ENCODE data around the gene KREMEN2. TPM values are rescaled to one million over a fixed set of nuclear protein-coding genes. Genes with fewer than 3 reads are reported as not detected.

Gene KREMEN2
- total and polyA plus RNA-seq, 2 of the 13 experiments (the other 11 are each of a cell fraction or from before 2014, with no cell fraction given): 0.48 to 1.2 TPM

DNA sequence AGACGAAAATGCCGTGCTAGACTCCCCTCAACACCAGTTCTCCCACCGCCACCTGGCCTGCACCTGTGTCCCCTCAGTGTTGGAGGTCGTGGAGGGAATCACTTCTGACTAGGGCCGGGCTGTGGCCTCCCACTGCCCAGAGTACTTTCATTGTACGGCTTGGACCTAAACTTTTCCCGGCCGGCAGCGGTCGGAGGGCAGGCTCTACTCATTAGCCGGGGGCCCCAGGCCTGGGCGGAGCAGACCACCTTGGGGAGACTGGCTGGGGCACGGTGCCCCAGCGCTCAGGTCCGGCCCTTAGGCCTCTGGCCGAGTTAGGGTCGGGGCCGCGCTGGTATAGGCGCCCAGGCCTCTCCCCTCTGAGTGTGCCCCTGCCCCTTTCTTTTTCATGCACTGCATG, 53.3 kb downstream of the KREMEN2 start (continued):
- TF ChIP-seq, protein P1, sequence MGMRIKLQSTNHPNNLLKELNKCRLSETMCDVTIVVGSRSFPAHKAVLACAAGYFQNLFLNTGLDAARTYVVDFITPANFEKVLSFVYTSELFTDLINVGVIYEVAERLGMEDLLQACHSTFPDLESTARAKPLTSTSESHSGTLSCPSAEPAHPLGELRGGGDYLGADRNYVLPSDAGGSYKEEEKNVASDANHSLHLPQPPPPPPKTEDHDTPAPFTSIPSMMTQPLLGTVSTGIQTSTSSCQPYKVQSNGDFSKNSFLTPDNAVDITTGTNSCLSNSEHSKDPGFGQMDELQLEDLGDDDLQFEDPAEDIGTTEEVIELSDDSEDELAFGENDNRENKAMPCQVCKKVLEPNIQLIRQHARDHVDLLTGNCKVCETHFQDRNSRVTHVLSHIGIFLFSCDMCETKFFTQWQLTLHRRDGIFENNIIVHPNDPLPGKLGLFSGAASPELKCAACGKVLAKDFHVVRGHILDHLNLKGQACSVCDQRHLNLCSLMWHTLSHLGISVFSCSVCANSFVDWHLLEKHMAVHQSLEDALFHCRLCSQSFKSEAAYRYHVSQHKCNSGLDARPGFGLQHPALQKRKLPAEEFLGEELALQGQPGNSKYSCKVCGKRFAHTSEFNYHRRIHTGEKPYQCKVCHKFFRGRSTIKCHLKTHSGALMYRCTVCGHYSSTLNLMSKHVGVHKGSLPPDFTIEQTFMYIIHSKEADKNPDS (CRISPR knock-in tag; IDR thresholded peaks at IDR 0.05): no peak
- TF ChIP-seq ZNF703 (CRISPR knock-in tag; IDR thresholded peaks at IDR 0.05; ENCODE audit: borderline replicate concordance): no peak
- TF ChIP-seq CCAR2 (optimal IDR thresholded peaks at IDR 0.05; ENCODE audit: low read depth, low read length): no peak
- TF ChIP-seq SOX6 (IDR thresholded peaks at IDR 0.05): no peak
- TF ChIP-seq SOX6 (CRISPR knock-in tag; IDR thresholded peaks at IDR 0.05): peak; percentile 3; the same call in 1 of the 2 replicates
- TF ChIP-seq, protein P2, sequence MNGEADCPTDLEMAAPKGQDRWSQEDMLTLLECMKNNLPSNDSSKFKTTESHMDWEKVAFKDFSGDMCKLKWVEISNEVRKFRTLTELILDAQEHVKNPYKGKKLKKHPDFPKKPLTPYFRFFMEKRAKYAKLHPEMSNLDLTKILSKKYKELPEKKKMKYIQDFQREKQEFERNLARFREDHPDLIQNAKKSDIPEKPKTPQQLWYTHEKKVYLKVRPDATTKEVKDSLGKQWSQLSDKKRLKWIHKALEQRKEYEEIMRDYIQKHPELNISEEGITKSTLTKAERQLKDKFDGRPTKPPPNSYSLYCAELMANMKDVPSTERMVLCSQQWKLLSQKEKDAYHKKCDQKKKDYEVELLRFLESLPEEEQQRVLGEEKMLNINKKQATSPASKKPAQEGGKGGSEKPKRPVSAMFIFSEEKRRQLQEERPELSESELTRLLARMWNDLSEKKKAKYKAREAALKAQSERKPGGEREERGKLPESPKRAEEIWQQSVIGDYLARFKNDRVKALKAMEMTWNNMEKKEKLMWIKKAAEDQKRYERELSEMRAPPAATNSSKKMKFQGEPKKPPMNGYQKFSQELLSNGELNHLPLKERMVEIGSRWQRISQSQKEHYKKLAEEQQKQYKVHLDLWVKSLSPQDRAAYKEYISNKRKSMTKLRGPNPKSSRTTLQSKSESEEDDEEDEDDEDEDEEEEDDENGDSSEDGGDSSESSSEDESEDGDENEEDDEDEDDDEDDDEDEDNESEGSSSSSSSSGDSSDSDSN (CRISPR knock-in tag; IDR thresholded peaks at IDR 0.05): peak; percentile 27; the same call in 1 of the 2 replicates
- TF ChIP-seq REPIN1 (CRISPR knock-in tag; IDR thresholded peaks at IDR 0.05; ENCODE audit: borderline replicate concordance, low read depth): no peak

Small RNAs within 50 kb of the gene (small RNA-seq; reads per million reads assigned to genes)
- gene LINC00514 (ENCODE audit: insufficient read depth in 2 of 3, insufficient read length in 3 of 3, low read depth in 2 of 3, low replicate concordance in 1 of 3): 0 reads per million in 3 experiments

Other genes starting within 250 kb of the KREMEN2 start
- gene PRSS27, start 244.1 kb upstream of the KREMEN2 start, total RNA-seq (2016; rRNA removed; fragmentation: Illumina TruSeq; extraction: Trizol): 0.20 TPM in 1 of 2 replicates, not detected in the other
- gene PRSS27, start 244.1 kb upstream of the KREMEN2 start, polyA plus RNA-seq (2011; rRNA removed): 0.73 and 1.2 TPM in 2 replicates
- 50.4 and 80.6 TPM in 2 replicates for gene SRRM2, start 211.6 kb upstream of the KREMEN2 start, total RNA-seq (2016; rRNA removed; fragmentation: Illumina TruSeq; extraction: Trizol)
- gene SRRM2, start 211.6 kb upstream of the KREMEN2 start, polyA plus RNA-seq (2011; rRNA removed): 112 and 125 TPM in 2 replicates
- gene ELOB, start 187.0 kb upstream of the KREMEN2 start, total RNA-seq (2016; rRNA removed; fragmentation: Illumina TruSeq; extraction: Trizol): 208 and 253 TPM in 2 replicates
- gene ELOB, start 187.0 kb upstream of the KREMEN2 start, polyA plus RNA-seq (2011; rRNA removed): 225 and 236 TPM in 2 replicates
- gene PRSS33, start 176.7 kb upstream of the KREMEN2 start, total RNA-seq (2016; rRNA removed; fragmentation: Illumina TruSeq; extraction: Trizol): not detected in 2 replicates
- not detected in 2 replicates for gene PRSS33, start 176.7 kb upstream of the KREMEN2 start, polyA plus RNA-seq (2011; rRNA removed)
- not detected in 2 replicates for gene PRSS41, start 165.8 kb upstream of the KREMEN2 start, total RNA-seq (2016; rRNA removed; fragmentation: Illumina TruSeq; extraction: Trizol)
- not detected in 2 replicates for gene PRSS41, start 165.8 kb upstream of the KREMEN2 start, polyA plus RNA-seq (2011; rRNA removed)
- not detected in 2 replicates for gene PRSS21, start 147.0 kb upstream of the KREMEN2 start, total RNA-seq (2016; rRNA removed; fragmentation: Illumina TruSeq; extraction: Trizol)
- not detected in 2 replicates for gene PRSS21, start 147.0 kb upstream of the KREMEN2 start, polyA plus RNA-seq (2011; rRNA removed)
- gene ZG16B, start 134.0 kb upstream of the KREMEN2 start, total RNA-seq (2016; rRNA removed; fragmentation: Illumina TruSeq; extraction: Trizol): 1.5 and 1.8 TPM in 2 replicates
- gene ZG16B, start 134.0 kb upstream of the KREMEN2 start, polyA plus RNA-seq (2011; rRNA removed): 11.3 and 14.3 TPM in 2 replicates
- gene PRSS22, start 106.1 kb upstream of the KREMEN2 start, total RNA-seq (2016; rRNA removed; fragmentation: Illumina TruSeq; extraction: Trizol): 0.24 TPM in 1 of 2 replicates, not detected in the other
- 0.24 and 0.32 TPM in 2 replicates for gene PRSS22, start 106.1 kb upstream of the KREMEN2 start, polyA plus RNA-seq (2011; rRNA removed)
- 19.8 and 20.2 TPM in 2 replicates for gene FLYWCH2, start 81.1 kb upstream of the KREMEN2 start, total RNA-seq (2016; rRNA removed; fragmentation: Illumina TruSeq; extraction: Trizol)
- 16.9 and 17.3 TPM in 2 replicates for gene FLYWCH2, start 81.1 kb upstream of the KREMEN2 start, polyA plus RNA-seq (2011; rRNA removed)
- gene FLYWCH1, start 52.3 kb upstream of the KREMEN2 start, total RNA-seq (2016; rRNA removed; fragmentation: Illumina TruSeq; extraction: Trizol): 9.9 and 12.4 TPM in 2 replicates
- gene FLYWCH1, start 52.3 kb upstream of the KREMEN2 start, polyA plus RNA-seq (2011; rRNA removed): 7.3 and 11.3 TPM in 2 replicates
- 15.6 and 24.8 TPM in 2 replicates for gene PAQR4, start 5.1 kb downstream of the KREMEN2 start, total RNA-seq (2016; rRNA removed; fragmentation: Illumina TruSeq; extraction: Trizol)
- gene PAQR4, start 5.1 kb downstream of the KREMEN2 start, polyA plus RNA-seq (2011; rRNA removed): 15.9 and 17.4 TPM in 2 replicates
- gene PKMYT1, start 16.2 kb downstream of the KREMEN2 start, total RNA-seq (2016; rRNA removed; fragmentation: Illumina TruSeq; extraction: Trizol): 8.4 and 27.8 TPM in 2 replicates
- gene PKMYT1, start 16.2 kb downstream of the KREMEN2 start, polyA plus RNA-seq (2011; rRNA removed): 6.6 and 7.0 TPM in 2 replicates
- 0.08 and 0.15 TPM in 2 replicates for gene CLDN9, start 48.6 kb downstream of the KREMEN2 start, total RNA-seq (2016; rRNA removed; fragmentation: Illumina TruSeq; extraction: Trizol)
- 0.26 and 0.48 TPM in 2 replicates for gene CLDN9, start 48.6 kb downstream of the KREMEN2 start, polyA plus RNA-seq (2011; rRNA removed)
- gene CLDN6, start 53.9 kb downstream of the KREMEN2 start, total RNA-seq (2016; rRNA removed; fragmentation: Illumina TruSeq; extraction: Trizol): 2.7 and 7.6 TPM in 2 replicates
- gene CLDN6, start 53.9 kb downstream of the KREMEN2 start, polyA plus RNA-seq (2011; rRNA removed): 5.9 and 10.1 TPM in 2 replicates
- gene TNFRSF12A, start 56.1 kb downstream of the KREMEN2 start, total RNA-seq (2016; rRNA removed; fragmentation: Illumina TruSeq; extraction: Trizol): 36.5 and 66.0 TPM in 2 replicates
- gene TNFRSF12A, start 56.1 kb downstream of the KREMEN2 start, polyA plus RNA-seq (2011; rRNA removed): 61.9 and 118 TPM in 2 replicates
- 8.3 and 16.1 TPM in 2 replicates for gene HCFC1R1, start 59.7 kb downstream of the KREMEN2 start, total RNA-seq (2016; rRNA removed; fragmentation: Illumina TruSeq; extraction: Trizol)
- 13.8 and 18.3 TPM in 2 replicates for gene HCFC1R1, start 59.7 kb downstream of the KREMEN2 start, polyA plus RNA-seq (2011; rRNA removed)
- 37.0 TPM in 2 replicates for gene THOC6, start 59.8 kb downstream of the KREMEN2 start, total RNA-seq (2016; rRNA removed; fragmentation: Illumina TruSeq; extraction: Trizol)
- 32.1 and 33.5 TPM in 2 replicates for gene THOC6, start 59.8 kb downstream of the KREMEN2 start, polyA plus RNA-seq (2011; rRNA removed)
- gene BICDL2, start 72.7 kb downstream of the KREMEN2 start, total RNA-seq (2016; rRNA removed; fragmentation: Illumina TruSeq; extraction: Trizol): not detected in 2 replicates
- 0.12 and 0.18 TPM in 2 replicates for gene BICDL2, start 72.7 kb downstream of the KREMEN2 start, polyA plus RNA-seq (2011; rRNA removed)
- gene MMP25, start 82.3 kb downstream of the KREMEN2 start, total RNA-seq (2016; rRNA removed; fragmentation: Illumina TruSeq; extraction: Trizol): 0.04 TPM in 1 of 2 replicates, not detected in the other
- gene MMP25, start 82.3 kb downstream of the KREMEN2 start, polyA plus RNA-seq (2011; rRNA removed): 0.07 and 0.08 TPM in 2 replicates
- 115 and 127 TPM in 2 replicates for gene IL32, start 101.4 kb downstream of the KREMEN2 start, total RNA-seq (2016; rRNA removed; fragmentation: Illumina TruSeq; extraction: Trizol)
- gene IL32, start 101.4 kb downstream of the KREMEN2 start, polyA plus RNA-seq (2011; rRNA removed): 165 and 258 TPM in 2 replicates
- not detected in 2 replicates for gene ZSCAN10, start 135.0 kb downstream of the KREMEN2 start, total RNA-seq (2016; rRNA removed; fragmentation: Illumina TruSeq; extraction: Trizol)
- gene ZSCAN10, start 135.0 kb downstream of the KREMEN2 start, polyA plus RNA-seq (2011; rRNA removed): not detected in 2 replicates
- 6.7 and 10.2 TPM in 2 replicates for gene ZNF205, start 148.3 kb downstream of the KREMEN2 start, total RNA-seq (2016; rRNA removed; fragmentation: Illumina TruSeq; extraction: Trizol)
- 5.8 and 6.5 TPM in 2 replicates for gene ZNF205, start 148.3 kb downstream of the KREMEN2 start, polyA plus RNA-seq (2011; rRNA removed)
- 0.97 and 1.2 TPM in 2 replicates for gene ZNF213, start 170.8 kb downstream of the KREMEN2 start, total RNA-seq (2016; rRNA removed; fragmentation: Illumina TruSeq; extraction: Trizol)
- 0.59 and 0.77 TPM in 2 replicates for gene ZNF213, start 170.8 kb downstream of the KREMEN2 start, polyA plus RNA-seq (2011; rRNA removed)
- gene OR1F1, start 223.9 kb downstream of the KREMEN2 start, total RNA-seq (2016; rRNA removed; fragmentation: Illumina TruSeq; extraction: Trizol): not detected in 2 replicates
- gene OR1F1, start 223.9 kb downstream of the KREMEN2 start, polyA plus RNA-seq (2011; rRNA removed): 0.90 and 0.97 TPM in 2 replicates

Measured in HepG2 (cell line).